ENCODE results near the gene CLCN1. TPM values are rescaled to one million over a fixed set of nuclear protein-coding genes. Genes with fewer than 3 reads are reported as not detected.
"Not testable (repeated sequence)": the region's sequence is repeated elsewhere in the genome, so short reads cannot be mapped to it uniquely, and the experiment has no call there.

The CLCN1 gene
- total RNA-seq, 2 donors from 2014 or later: not detected

DNA sequence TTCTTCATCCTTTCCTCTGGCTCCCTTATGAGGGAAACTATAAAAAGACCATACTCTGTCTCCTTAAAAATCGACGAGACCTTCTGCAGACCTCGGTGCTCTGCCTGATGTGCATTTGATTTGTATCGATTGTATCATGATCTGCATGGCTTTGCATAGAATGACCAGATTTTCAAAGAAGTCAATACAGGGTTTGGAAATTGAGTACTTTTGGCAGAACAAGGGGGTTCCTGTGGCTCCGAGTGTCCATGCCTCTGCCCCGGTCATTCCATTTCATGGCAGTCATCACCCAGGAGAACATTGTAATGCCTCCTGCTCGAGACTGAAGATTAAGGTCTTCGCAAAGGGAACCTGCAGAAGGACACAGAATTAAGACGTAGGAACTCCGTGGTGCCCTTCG lies 27.1 kb upstream of the CLCN1 start:
- Histone ChIP-seq H3K4me1 (peaks cover 39% of the 10 kb centered on the region), H3K9me3 (no peaks in the 10 kb centered on the region), H3K4me3 (peak overlapping the region; percentile 36 to 66), H3K36me3 (replicated peaks in 1 of 2; ENCODE audit: insufficient read depth in 1 of 2, low read depth in 2 of 2) (peaks cover 0 to 20% of the 10 kb centered on the region in 2 donors), H3K27ac (peak overlapping the region; percentile 55 to 83 (median 73)), H3K27me3 (no peaks in the 10 kb centered on the region)
- WGBS, 2 donors: 3% methylated on average over 11 of the region's 11 CpGs
- DNase-seq (no peak), ATAC-seq (no peak)
- intact Hi-C loops (cut with DNase I): no loop called here
- TF ChIP-seq, protein P1, sequence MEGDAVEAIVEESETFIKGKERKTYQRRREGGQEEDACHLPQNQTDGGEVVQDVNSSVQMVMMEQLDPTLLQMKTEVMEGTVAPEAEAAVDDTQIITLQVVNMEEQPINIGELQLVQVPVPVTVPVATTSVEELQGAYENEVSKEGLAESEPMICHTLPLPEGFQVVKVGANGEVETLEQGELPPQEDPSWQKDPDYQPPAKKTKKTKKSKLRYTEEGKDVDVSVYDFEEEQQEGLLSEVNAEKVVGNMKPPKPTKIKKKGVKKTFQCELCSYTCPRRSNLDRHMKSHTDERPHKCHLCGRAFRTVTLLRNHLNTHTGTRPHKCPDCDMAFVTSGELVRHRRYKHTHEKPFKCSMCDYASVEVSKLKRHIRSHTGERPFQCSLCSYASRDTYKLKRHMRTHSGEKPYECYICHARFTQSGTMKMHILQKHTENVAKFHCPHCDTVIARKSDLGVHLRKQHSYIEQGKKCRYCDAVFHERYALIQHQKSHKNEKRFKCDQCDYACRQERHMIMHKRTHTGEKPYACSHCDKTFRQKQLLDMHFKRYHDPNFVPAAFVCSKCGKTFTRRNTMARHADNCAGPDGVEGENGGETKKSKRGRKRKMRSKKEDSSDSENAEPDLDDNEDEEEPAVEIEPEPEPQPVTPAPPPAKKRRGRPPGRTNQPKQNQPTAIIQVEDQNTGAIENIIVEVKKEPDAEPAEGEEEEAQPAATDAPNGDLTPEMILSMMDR (IDR thresholded peaks at IDR 0.05): no peak
- TF ChIP-seq POLR2A (IDR thresholded peaks at IDR 0.05): no peak

DNA sequence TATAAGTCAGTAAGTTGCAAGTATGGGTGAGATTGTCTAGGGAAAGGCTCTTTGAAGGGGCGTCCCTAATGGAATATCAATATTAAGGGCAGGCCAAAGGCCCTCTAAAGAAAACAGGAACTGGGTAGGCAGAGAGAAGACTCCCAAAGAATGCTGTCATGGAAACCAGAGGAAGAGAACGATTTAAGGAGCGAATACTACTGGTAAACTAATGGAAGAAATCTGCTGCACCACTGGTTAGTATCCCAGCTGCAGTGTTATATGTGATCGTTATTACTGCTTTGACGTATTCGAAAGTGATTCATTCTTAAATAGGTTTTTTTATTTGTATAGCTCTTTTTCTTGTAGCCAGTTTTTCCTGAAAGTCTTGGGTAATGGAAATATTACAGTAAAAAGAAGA lies 26.5 kb upstream of the CLCN1 start:
- Histone ChIP-seq H3K4me1 (peaks cover 33% of the 10 kb centered on the region), H3K36me3 (replicated peaks in 1 of 2; ENCODE audit: insufficient read depth in 1 of 2, low read depth in 2 of 2) (peaks cover 0 to 25% of the 10 kb centered on the region in 2 donors), H3K27ac (peak overlapping the region in 1 of 4 donors; percentile 83), H3K9me3 (no peaks in the 10 kb centered on the region), H3K4me3 (peak overlapping the region in 1 of 2 donors; percentile 66), H3K27me3 (no peaks in the 10 kb centered on the region)
- no peak for ATAC-seq
- WGBS, 2 donors: 34 to 39% methylated on average over 6 of the region's 6 CpGs
- intact Hi-C loops (cut with DNase I): no loop called here
- TF ChIP-seq POLR2A (IDR thresholded peaks at IDR 0.05): no peak
- TF ChIP-seq, protein P1 (IDR thresholded peaks at IDR 0.05): no peak
- DNase-seq: no peak

DNA sequence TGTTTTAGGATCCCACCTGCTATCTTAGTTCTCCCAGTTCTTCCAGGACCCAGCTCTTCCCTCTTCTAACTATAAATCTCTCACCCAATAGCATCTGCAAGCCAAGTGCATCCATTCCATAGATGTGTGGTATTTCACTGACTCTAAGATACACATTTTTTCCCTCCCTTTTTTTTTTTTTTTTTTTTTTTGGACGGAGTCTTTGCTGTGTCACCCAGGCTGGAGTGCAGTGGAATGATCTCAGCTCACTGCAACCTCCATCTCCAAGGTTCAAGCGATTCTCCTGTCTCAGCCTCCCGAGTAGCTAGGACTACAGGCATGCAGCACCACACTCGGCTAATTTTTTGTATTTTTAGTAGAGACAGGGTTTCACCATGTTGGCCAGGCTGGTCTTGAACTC lies 26.0 kb upstream of the CLCN1 start:
- not testable (repeated sequence) for ATAC-seq

DNA sequence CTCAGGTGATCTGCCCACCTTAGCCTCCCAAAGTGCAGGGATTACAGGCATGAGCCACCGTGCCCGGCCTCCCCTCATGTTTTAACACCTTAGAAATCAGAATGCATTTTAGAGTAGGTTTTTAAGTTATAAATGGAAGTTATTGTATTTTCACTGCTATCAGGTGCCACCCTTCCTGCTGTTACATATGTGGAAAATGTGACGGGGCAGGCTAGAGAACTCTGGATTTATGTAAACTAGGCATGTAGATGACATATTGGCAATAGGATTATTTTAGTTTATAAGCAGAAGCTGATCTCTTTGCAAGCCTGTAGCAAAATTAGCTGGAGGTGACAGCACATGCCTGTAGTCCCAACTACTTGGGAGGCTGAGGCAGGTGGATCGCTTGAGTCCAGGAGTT lies 25.6 kb upstream of the CLCN1 start:
- no peak for DNase-seq
- intact Hi-C loops (cut with DNase I): no loop called here
- Histone ChIP-seq H3K27ac (no peak overlapping the region), H3K27me3 (no peaks in the 10 kb centered on the region), H3K36me3 (replicated peaks in 1 of 2; ENCODE audit: insufficient read depth in 1 of 2, low read depth in 2 of 2) (peaks cover 0 to 29% of the 10 kb centered on the region in 2 donors), H3K4me3 (no peak overlapping the region), H3K4me1 (peaks cover 29% of the 10 kb centered on the region), H3K9me3 (no peaks in the 10 kb centered on the region)
- TF ChIP-seq POLR2A (IDR thresholded peaks at IDR 0.05): no peak
- TF ChIP-seq, protein P1 (IDR thresholded peaks at IDR 0.05): no peak
- WGBS, 2 donors: 73 to 85% methylated on average over 4 of the region's 4 CpGs
- ATAC-seq: no peak

More for the DNA sequence above, 26.0 kb upstream of the CLCN1 start:
- H3K27me3 ChIP-seq; H3K9me3 ChIP-seq; DNase-seq; H3K4me3 ChIP-seq; H3K27ac ChIP-seq; intact Hi-C loops (cut with DNase I): not testable (repeated sequence)
- 63 to 76% methylated on average over 3 to 4 of the region's 4 CpGs for WGBS, 2 donors
- peaks cover 33% of the 10 kb centered on the region for H3K4me1 ChIP-seq
- H3K36me3 ChIP-seq (replicated peaks in 1 of 2; ENCODE audit: insufficient read depth in 1 of 2, low read depth in 2 of 2): peaks cover 0 to 27% of the 10 kb centered on the region in 2 donors

DNA sequence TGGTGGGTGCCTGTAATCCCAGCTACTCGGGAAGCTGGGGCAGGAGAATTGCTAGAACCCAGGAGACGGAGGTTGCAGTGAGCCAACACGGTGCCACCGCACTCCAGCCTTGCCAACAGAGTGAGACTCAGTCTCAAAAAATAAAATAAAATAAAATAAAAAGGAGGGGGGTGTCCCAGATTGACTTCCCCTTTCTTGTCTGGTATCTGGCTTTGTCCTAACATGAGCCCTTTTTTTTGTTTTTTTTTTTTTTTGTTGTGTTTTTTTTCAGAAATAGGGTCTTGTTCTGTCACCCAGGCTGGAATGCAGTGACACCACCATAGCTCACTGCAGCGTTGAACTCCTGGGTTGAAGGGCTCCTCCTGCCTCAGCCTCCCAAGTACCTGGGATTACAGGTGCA lies 23.0 kb upstream of the CLCN1 start:
- H3K4me1 ChIP-seq: peaks cover 8% of the 10 kb centered on the region
- no peaks in the 10 kb centered on the region for H3K9me3 ChIP-seq
- peaks cover 0 to 30% of the 10 kb centered on the region in 2 donors for H3K36me3 ChIP-seq (replicated peaks in 1 of 2; ENCODE audit: insufficient read depth in 1 of 2, low read depth in 2 of 2)
- intact Hi-C loops (cut with DNase I): no loop called here
- no peak overlapping the region for H3K4me3 ChIP-seq
- WGBS, 2 donors: 89 to 94% methylated on average over 5 of the region's 5 CpGs
- DNase-seq: no peak
- ATAC-seq: no peak
- no peaks in the 10 kb centered on the region for H3K27me3 ChIP-seq
- H3K27ac ChIP-seq: no peak overlapping the region
- no peak for TF ChIP-seq POLR2A (IDR thresholded peaks at IDR 0.05)
- TF ChIP-seq, protein P1 (IDR thresholded peaks at IDR 0.05): no peak
